ENCODE results near the gene PRICKLE2.

Gene PRICKLE2

GRCh38 chr3:64167351-64167750, 57.9 kb downstream of the PRICKLE2 start:
- Histone ChIP-seq H3K4me3 (ENCODE audit: low read length) (no peak overlapping the region), H3K9me2 (replicated peaks; ENCODE audit: insufficient read depth, low read length) (no peaks in the 10 kb centered on the region), H3K27me3 (replicated peaks; ENCODE audit: insufficient read depth, low read length) (no peaks in the 10 kb centered on the region), H2AFZ (ENCODE audit: low read length) (no peak overlapping the region), H3K4me1 (ENCODE audit: low read length) (peaks cover 16% of the 10 kb centered on the region), H3K27ac (ENCODE audit: low read length) (no peak overlapping the region), H3K4me2 (ENCODE audit: low read depth, low read length) (no peak overlapping the region), H4K20me1 (ENCODE audit: insufficient read depth, low read length) (no peaks in the 10 kb centered on the region), H3K9ac (ENCODE audit: low read length) (no peak overlapping the region), H3K36me3 (replicated peaks; ENCODE audit: insufficient read depth, low read length) (no peaks in the 10 kb centered on the region), H3K9me3 (replicated peaks; ENCODE audit: insufficient read depth, low read length) (no peaks in the 10 kb centered on the region), H3K79me2 (ENCODE audit: low read length) (no peaks in the 10 kb centered on the region), H3F3A (ENCODE audit: insufficient read depth, low read length) (no peaks in the 10 kb centered on the region)
- no peak for DNase-seq
- TF ChIP-seq CTCF (IDR thresholded peaks at IDR 0.05; ENCODE audit: low read length), result no peak
- no peak for TF ChIP-seq EZH2phosphoT487 (IDR thresholded peaks at IDR 0.05; ENCODE audit: low read length)
- no peak for TF ChIP-seq EZH2 (optimal IDR thresholded peaks at IDR 0.05; ENCODE audit: low read depth, low read length)

- H4K20me1 ChIP-seq (ENCODE audit: insufficient read depth, low read length), result no peaks in the 10 kb centered on the region
- TF ChIP-seq CTCF (IDR thresholded peaks at IDR 0.05; ENCODE audit: low read length) (no peak), EZH2phosphoT487 (IDR thresholded peaks at IDR 0.05; ENCODE audit: low read length) (no peak), EZH2 (optimal IDR thresholded peaks at IDR 0.05; ENCODE audit: low read depth, low read length) (no peak)
- H3K79me2 ChIP-seq (ENCODE audit: low read length), result no peaks in the 10 kb centered on the region
- no peak overlapping the region for H3K4me3 ChIP-seq (ENCODE audit: low read length)
- no peaks in the 10 kb centered on the region for H3K9me3 ChIP-seq (replicated peaks; ENCODE audit: insufficient read depth, low read length)
- H3K9me2 ChIP-seq (replicated peaks; ENCODE audit: insufficient read depth, low read length), result no peaks in the 10 kb centered on the region
- no peak overlapping the region for H3K27ac ChIP-seq (ENCODE audit: low read length)
- no peak overlapping the region for H2AFZ ChIP-seq (ENCODE audit: low read length)
- H3K27me3 ChIP-seq (replicated peaks; ENCODE audit: insufficient read depth, low read length), result no peaks in the 10 kb centered on the region
- H3F3A ChIP-seq (ENCODE audit: insufficient read depth, low read length), result no peaks in the 10 kb centered on the region; the same call in 1 of the 2 replicates
- DNase-seq, result no peak
- H3K4me1 ChIP-seq (ENCODE audit: low read length), result peaks cover 23% of the 10 kb centered on the region
- no peak overlapping the region for H3K9ac ChIP-seq (ENCODE audit: low read length)
- H3K4me2 ChIP-seq (ENCODE audit: low read depth, low read length), result no peak overlapping the region
- no peaks in the 10 kb centered on the region for H3K36me3 ChIP-seq (replicated peaks; ENCODE audit: insufficient read depth, low read length)
These were observed 58.6 kb downstream of the PRICKLE2 start for GRCh38 chr3:64166584-64167162.

- Histone ChIP-seq H4K20me1 (ENCODE audit: insufficient read depth, low read length) (no peaks in the 10 kb centered on the region), H3K79me2 (ENCODE audit: low read length) (no peaks in the 10 kb centered on the region), H3K4me1 (ENCODE audit: low read length) (peaks cover 36% of the 10 kb centered on the region), H3K4me3 (ENCODE audit: low read length) (no peak overlapping the region), H3F3A (ENCODE audit: insufficient read depth, low read length) (peaks cover 5% of the 10 kb centered on the region; the same call in 1 of the 2 replicates), H3K27me3 (replicated peaks; ENCODE audit: insufficient read depth, low read length) (no peaks in the 10 kb centered on the region), H3K36me3 (replicated peaks; ENCODE audit: insufficient read depth, low read length) (no peaks in the 10 kb centered on the region), H3K9me3 (replicated peaks; ENCODE audit: insufficient read depth, low read length) (no peaks in the 10 kb centered on the region), H3K9ac (ENCODE audit: low read length) (no peak overlapping the region), H2AFZ (ENCODE audit: low read length) (no peak overlapping the region), H3K27ac (ENCODE audit: low read length) (no peak overlapping the region), H3K9me2 (replicated peaks; ENCODE audit: insufficient read depth, low read length) (no peaks in the 10 kb centered on the region), H3K4me2 (ENCODE audit: low read depth, low read length) (no peak overlapping the region)
- DNase-seq, result no peak
- TF ChIP-seq EZH2 (optimal IDR thresholded peaks at IDR 0.05; ENCODE audit: low read depth, low read length), result no peak
- no peak for TF ChIP-seq EZH2phosphoT487 (IDR thresholded peaks at IDR 0.05; ENCODE audit: low read length)
- TF ChIP-seq CTCF (IDR thresholded peaks at IDR 0.05; ENCODE audit: low read length), result no peak
These were observed 60.9 kb downstream of the PRICKLE2 start for GRCh38 chr3:64164349-64164748.

All from MM.1S (cell line).